GM12801 (cell line): Measurements from ENCODE around the gene CETN1.

Experiments
- CTCF ChIP-seq: IDR thresholded peaks from one replicate; pipeline ENCODE4 v1.5.1; 2011; ENCODE audit warnings: control low read depth; ENCODE audit not compliant: insufficient read length; ENCODE audit errors: extremely low read depth

Gene CETN1

GRCh38 chr18:598124-598589, 18.0 kb downstream of the CETN1 start:
- TF ChIP-seq CTCF, result no peak

DNA sequence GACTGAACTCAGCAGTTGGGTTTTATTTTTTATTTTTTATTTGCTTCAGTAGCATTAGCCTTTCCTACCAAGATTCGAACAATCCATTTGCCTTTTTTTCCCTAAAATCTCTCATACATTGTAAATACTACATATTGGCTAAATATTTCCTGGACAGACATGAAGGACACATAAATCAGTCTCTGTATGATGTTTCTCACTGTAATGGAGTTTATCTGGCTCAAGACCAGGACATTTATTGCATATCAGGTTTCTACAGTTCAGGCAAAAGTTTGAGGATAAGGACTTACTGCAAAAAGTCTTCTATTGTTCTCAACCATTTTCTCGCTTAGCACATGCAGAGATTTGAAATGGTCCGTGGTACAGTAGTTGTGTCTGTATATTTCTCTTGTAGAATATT, 19.9 kb downstream of the CETN1 start:
- TF ChIP-seq CTCF, result no peak

- TF ChIP-seq CTCF, result no peak
These were observed 24.6 kb downstream of the CETN1 start for GRCh38 chr18:604771-605170.

DNA sequence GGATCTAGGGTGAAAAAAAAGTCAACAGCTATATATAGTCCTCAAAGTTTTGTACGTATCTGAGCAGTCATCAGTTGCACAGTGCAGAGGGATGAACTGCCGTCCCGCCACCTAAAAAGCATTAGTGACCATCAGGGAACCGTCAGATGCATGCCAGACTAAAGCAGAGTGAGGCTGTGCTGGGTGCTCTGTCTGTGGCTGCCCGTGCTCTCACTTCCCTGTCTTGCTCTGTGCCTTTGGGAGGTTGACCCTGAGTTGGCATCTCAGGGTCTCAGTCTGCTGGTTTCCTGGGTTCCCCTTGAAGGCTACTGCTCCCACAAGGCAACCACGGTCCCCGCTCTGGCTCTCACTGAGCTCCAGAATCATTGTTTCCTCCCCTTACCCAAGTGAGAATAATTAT, 27.8 kb downstream of the CETN1 start:
- no peak for TF ChIP-seq CTCF

- TF ChIP-seq CTCF, result no peak
These were observed 30.2 kb downstream of the CETN1 start for GRCh38 chr18:610214-610928.

GRCh38 chr18:612156-612555, 32.0 kb downstream of the CETN1 start:
- no peak for TF ChIP-seq CTCF

DNA sequence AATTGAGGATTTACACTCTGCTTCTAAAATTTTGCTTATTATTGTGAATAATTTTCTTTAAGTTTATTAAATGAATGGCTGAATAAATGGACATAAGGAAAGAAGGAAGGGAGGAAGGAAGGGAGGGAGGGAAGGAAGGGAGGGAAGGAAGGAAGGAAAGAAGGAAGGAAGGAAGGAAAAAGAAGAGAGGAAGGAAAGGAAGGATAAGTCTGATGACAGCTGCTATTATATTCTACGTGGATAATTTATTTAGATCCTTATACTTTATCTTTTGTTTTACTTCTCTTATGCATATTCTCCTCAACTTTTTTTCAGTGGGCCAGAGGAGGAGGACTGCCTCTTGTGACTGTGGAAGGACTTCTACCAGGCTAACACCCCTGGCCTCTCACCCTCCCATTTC, 34.0 kb downstream of the CETN1 start:
- TF ChIP-seq CTCF, result no peak

DNA sequence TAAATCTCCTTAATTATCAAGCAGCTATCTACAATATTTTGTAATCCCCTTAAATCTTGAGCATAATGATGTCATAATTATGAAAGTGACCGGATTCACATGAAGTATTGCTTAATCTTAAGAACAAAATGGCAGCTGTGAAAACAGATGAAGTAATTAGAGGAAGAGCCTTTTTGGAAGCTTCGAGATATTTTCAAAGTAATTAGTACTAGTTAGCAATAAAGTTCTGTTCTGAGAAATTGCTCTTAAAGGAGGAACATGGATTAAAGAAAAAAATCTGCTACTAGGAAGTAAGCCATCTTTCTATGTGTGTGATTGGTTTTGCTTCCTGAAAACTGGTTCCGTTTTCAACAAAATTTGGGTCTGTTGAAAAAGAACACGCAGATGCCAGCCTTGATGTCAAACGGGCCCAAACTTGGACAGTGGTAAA, 34.9 kb downstream of the CETN1 start:
- TF ChIP-seq CTCF, result no peak
